ENCODE data around the gene PNLIPRP1.

DNA sequence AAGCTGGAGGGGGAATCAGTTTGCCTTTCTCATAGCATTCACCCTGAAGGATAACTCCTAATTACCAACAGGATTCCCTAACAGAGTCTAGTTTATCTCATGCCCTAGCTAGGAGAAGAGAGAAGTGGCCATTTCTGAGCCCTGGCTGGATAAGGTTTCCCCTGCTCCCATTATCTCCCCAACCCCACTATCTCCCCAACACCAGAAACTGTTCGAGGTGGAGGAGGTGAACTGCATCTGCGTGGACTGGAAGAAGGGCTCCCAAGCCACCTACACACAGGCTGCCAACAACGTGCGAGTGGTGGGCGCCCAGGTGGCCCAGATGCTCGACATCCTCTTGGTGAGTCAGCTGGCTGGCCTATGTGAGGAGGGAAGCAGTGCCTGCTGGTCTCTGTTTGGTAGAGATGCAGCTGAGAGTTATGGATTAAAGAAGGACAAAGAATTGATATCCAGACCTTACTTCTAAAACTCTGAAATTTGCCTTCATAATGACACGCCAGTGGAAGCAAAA lies 3.8 kb downstream of the PNLIPRP1 start:
- TF ChIP-seq ARNTL (CRISPR knock-in tag; IDR thresholded peaks at IDR 0.05; ENCODE audit: borderline replicate concordance, low read depth) (no peak), GLIS3 (CRISPR knock-in tag; IDR thresholded peaks at IDR 0.05) (no peak), ZNF565 (CRISPR knock-in tag; conservative IDR thresholded peaks at IDR 0.05; ENCODE audit: low read depth) (no peak), ZNF8 (CRISPR knock-in tag; IDR thresholded peaks at IDR 0.05) (no peak), ZFP3 (CRISPR knock-in tag; IDR thresholded peaks at IDR 0.05) (no peak), BACH2 (CRISPR knock-in tag; IDR thresholded peaks at IDR 0.05; ENCODE audit: borderline replicate concordance) (no peak), ESRRG (CRISPR knock-in tag; IDR thresholded peaks at IDR 0.05) (no peak), TOX (CRISPR knock-in tag; IDR thresholded peaks at IDR 0.05; ENCODE audit: borderline replicate concordance) (no peak), ISL1 (CRISPR knock-in tag; IDR thresholded peaks at IDR 0.05) (no peak)
- TF ChIP-seq, protein P1, sequence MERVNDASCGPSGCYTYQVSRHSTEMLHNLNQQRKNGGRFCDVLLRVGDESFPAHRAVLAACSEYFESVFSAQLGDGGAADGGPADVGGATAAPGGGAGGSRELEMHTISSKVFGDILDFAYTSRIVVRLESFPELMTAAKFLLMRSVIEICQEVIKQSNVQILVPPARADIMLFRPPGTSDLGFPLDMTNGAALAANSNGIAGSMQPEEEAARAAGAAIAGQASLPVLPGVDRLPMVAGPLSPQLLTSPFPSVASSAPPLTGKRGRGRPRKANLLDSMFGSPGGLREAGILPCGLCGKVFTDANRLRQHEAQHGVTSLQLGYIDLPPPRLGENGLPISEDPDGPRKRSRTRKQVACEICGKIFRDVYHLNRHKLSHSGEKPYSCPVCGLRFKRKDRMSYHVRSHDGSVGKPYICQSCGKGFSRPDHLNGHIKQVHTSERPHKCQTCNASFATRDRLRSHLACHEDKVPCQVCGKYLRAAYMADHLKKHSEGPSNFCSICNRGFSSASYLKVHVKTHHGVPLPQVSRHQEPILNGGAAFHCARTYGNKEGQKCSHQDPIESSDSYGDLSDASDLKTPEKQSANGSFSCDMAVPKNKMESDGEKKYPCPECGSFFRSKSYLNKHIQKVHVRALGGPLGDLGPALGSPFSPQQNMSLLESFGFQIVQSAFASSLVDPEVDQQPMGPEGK (CRISPR knock-in tag; IDR thresholded peaks at IDR 0.05; ENCODE audit: borderline replicate concordance) = no peak
- TF ChIP-seq, protein P2, sequence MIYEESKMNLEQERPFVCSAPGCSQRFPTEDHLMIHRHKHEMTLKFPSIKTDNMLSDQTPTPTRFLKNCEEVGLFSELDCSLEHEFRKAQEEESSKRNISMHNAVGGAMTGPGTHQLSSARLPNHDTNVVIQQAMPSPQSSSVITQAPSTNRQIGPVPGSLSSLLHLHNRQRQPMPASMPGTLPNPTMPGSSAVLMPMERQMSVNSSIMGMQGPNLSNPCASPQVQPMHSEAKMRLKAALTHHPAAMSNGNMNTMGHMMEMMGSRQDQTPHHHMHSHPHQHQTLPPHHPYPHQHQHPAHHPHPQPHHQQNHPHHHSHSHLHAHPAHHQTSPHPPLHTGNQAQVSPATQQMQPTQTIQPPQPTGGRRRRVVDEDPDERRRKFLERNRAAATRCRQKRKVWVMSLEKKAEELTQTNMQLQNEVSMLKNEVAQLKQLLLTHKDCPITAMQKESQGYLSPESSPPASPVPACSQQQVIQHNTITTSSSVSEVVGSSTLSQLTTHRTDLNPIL (CRISPR knock-in tag; IDR thresholded peaks at IDR 0.05; ENCODE audit: low read depth) = no peak

Data from SK-N-SH treated with all-trans-retinoic acid at 6 μM for 48 hours (cell line).